Stimulated activated naive CD8-positive, alpha-beta T cell treated with anti-CD3 and anti-CD28 coated beads, Interleukin-15, Interleukin-2, amounts not matched to agents 100 U/mL and 50 U/mL, for 24 hours (primary cell): ENCODE measurements around the gene POLR2H.
A peak's percentile ranks its signal among the peaks of the same experiment; 100 is the strongest.

Experiments
- ATAC-seq: fragments of 150-1000 bp; cut with Tn5 transposase; one replicate; pipeline ENCODE4 v1.10.0; 2021
- DNase-seq: peaks from one replicate; pipeline ENCODE4 v3.0.0; 2021

The POLR2H gene

DNA sequence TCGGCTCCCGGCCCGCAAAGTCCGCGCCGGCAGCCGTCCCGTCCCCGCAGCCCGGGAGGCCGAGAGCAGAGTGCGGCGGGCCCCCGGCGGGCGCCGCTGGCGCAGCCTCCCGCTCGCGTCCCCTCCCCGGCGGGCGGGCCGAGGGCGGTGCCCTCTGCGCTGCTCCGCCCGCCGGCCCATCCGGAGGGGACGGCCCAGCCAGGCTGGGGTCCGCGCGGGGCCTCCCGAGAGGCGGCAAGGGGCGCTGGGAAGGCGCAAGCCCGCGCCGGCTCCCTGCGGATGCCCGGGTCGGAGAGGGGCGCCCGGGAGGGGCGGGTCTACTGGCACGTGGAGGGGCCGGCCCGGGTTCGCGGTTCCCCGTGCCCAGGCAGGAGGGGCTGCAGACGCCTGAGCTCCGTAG lies at the start of gene POLR2H, which contains the start of gene CLCN2:
TSS of gene POLR2H (plus strand) at position 179 of the 400 bp plus-strand sequence. CDS start 1,783 bp downstream, outside the sequence.
TSS of gene CLCN2 (minus strand) at position 74 of the 400 bp plus-strand sequence. CDS start 126 bp downstream, outside the sequence.
- ATAC-seq, result peak; percentile 40
- DNase-seq, result peak; percentile 68

DNA sequence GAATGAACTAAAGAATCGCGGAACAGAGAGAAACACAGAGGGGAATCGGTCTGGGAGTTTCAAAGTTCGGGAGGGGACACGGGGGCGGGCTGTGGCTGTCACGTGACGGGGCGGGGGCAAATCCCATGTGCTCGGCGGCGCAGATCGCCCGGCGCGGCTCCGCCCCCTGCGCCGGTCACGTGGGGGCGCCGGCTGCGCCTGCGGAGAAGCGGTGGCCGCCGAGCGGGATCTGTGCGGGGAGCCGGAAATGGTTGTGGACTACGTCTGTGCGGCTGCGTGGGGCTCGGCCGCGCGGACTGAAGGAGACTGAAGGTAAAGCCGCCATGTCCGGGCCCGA lies 47.2 kb upstream of the POLR2H start, which contains the start of gene EIF4G1:
TSS of gene EIF4G1 (plus strand) at position 244 of the 337 bp plus-strand sequence. CDS start 1,191 bp downstream, outside the sequence.
- peak; percentile 95 for DNase-seq
- peak; percentile 89 for ATAC-seq

DNA sequence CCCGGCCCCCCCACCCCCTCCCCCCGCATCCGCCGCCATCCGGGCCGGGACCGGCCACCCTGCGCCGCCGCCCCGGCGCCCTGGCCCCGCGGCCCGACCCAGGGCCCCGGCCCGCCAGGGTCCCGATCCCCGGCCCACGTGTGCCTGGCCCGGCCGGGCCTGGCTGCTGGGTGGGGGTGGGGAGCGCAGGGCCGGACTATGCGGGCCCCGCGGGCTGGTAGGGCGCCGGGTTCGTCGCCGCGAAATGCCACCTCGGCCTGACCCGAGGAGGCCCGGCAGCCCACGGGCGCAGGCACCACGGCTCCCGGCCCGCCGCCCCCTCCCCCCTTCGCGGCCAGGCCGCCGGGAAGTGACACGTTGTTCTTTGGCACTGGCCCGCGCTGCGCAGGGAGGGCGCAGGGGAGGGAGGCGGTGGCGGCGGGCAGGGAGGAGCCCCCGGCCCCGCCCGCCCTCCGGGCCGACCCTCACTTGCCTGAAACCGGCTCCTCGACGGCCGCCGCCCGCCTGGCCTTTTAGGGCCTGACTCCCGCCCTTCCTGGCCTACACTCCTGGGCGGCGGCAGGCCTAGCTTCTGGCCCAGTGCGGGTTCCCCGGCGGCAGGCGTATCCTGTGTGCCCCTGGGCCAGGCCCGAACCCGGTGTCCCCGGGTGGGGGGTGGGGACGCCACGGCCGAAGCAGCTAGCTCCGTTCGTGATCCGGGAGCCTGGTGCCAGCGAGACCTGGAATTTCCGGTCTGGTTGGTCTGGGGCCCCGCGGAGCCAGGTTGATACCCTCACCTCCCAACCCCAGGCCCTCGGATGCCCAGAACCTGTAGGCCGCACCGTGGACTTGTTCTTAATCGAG lies 46.6 kb upstream of the POLR2H start:
- peak; percentile 62 for DNase-seq
- ATAC-seq, result peak; percentile 43

DNA sequence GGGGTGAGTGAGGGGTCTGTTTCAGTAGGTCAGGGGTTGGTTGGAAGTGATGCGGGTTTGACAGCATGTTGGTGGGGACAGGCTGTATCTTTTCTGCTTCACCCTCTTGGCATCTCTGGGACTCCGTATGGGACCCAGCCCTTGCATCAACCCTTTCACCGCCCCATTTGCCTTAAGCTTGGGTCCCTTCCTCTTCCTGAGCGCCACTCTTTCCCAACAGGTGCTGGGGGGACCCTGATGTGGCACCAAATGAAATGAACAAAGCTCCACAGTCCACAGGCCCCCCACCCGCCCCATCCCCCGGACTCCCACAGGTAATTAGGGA lies 46.0 kb upstream of the POLR2H start:
- no peak for ATAC-seq
- no peak for DNase-seq

DNA sequence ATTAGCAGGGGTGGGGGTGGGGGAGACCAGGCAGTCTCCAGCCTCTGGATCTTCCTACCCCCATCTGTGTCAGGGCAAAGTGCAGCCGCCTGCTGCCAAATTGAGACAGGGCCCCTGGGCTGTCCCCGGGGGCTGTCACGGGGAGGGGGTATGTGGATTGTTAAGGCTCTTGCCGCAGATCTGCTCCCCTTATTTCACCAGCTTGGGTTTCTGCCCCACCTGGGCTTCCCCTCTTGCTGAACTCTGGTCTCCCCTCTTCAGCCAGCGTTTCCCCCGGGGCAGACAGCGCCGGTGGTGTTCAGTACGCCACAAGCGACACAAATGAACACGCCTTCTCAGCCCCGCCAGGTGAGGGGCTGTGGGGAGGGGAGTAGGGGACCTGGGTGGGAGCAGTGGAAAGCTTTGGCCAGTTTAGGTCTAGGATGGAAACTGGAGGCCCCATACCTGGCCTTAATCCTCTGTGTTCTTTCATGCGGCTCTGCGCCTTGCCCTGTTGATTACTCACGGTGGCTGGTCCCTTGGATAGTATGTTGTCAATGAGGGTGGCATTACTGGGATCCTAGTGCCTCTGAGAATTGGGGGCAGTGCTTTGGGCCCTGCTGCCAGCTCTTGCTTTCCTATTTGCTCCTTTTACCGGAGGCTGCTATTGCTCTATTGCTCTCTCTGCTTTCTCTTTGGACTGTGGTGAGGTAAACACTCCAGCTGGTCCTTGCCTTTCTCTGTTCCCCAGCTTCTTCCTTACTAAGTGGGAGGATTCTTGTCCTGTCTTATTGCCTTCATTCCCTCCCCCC lies 45.4 kb upstream of the POLR2H start:
- DNase-seq, result no peak

DNA sequence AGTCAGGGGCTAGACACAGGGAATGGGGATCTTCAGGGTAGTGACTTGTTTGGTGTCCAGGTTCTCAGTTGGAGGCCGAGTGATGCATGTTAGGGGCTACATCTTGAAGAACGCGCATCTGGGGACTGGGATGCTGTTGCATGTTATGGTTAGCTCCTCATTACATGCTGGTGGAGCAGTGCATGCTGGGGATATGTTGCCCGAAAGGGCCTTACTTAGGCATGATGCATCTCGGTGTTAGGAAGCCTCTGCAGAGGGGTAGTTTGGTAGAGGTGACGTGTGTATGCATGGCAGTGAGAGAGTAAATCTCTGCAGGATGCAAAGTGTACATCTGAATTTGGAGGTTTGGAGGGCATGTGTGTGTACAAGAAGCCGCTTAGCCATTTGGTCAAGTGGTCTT lies 44.7 kb upstream of the POLR2H start:
- ATAC-seq (no peak), DNase-seq (no peak)

More for the DNA sequence above, 45.4 kb upstream of the POLR2H start:
- no peak for ATAC-seq

DNA sequence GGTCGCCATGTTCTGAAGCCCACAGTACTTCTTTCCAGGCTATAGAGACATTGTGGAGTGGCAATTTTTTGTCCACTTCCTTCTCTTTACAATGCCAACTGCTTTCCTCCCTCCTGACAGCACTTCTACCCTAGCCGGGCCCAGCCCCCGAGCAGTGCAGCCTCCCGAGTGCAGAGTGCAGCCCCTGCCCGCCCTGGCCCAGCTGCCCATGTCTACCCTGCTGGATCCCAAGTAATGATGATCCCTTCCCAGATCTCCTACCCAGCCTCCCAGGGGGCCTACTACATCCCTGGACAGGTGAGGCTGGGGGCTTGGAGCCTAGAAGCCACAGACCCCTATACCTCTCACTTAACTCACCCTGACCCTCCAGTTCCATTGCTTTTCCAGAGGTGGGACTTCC lies 44.3 kb upstream of the POLR2H start:
- DNase-seq (no peak), ATAC-seq (no peak)

DNA sequence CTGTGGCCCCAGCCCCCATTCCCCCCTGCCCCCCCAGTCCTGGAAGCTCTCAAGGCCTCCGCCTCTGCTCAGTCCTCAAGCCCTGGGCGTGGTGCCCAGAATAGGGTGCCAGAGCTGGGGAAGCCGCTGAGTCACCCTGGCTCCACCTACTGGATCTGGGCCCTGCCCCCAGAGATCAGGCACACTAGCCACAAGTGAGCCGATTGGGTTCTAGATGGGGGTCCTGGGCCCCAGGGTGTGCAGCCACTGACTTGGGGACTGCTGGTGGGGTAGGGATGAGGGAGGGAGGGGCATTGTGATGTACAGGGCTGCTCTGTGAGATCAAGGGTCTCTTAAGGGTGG lies 41.4 kb upstream of the POLR2H start:
- ATAC-seq (peak; percentile 78), DNase-seq (peak; percentile 62)

DNA sequence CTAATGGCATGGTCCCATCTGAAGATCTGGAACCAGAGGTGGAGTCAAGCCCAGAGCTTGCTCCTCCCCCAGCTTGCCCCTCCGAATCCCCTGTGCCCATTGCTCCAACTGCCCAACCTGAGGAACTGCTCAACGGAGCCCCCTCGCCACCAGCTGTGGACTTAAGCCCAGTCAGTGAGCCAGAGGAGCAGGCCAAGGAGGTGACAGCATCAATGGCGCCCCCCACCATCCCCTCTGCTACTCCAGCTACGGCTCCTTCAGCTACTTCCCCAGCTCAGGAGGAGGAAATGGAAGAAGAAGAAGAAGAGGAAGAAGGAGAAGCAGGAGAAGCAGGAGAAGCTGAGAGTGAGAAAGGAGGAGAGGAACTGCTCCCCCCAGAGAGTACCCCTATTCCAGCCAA lies 39.8 kb upstream of the POLR2H start:
- ATAC-seq (no peak), DNase-seq (no peak)

DNA sequence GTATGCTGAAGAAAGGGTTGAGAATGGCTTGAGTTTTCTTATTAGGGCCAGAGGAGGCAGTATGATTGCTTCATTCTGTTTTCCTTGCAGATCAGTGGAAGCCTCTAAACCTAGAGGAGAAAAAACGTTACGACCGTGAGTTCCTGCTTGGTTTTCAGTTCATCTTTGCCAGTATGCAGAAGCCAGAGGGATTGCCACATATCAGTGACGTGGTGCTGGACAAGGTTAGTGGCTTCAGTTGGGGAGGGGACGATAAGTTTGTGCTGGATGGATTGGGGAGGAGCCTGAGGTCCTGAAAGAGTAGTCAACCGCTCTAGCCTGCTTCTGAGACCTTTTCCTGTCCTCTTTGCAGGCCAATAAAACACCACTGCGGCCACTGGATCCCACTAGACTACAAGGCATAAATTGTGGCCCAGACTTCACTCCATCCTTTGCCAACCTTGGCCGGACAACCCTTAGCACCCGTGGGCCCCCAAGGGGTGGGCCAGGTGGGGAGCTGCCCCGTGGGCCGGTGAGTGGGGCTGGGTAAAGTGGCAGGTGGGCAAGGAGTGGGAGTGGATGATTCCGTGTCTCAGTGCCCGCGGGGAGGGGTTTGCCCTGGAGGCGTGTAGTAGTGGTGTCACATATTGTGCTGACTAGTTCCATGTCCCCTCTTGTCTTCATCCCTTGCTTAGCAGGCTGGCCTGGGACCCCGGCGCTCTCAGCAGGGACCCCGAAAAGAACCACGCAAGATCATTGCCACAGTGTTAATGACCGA lies 38.6 kb upstream of the POLR2H start:
- ATAC-seq, result no peak
- DNase-seq, result no peak

DNA sequence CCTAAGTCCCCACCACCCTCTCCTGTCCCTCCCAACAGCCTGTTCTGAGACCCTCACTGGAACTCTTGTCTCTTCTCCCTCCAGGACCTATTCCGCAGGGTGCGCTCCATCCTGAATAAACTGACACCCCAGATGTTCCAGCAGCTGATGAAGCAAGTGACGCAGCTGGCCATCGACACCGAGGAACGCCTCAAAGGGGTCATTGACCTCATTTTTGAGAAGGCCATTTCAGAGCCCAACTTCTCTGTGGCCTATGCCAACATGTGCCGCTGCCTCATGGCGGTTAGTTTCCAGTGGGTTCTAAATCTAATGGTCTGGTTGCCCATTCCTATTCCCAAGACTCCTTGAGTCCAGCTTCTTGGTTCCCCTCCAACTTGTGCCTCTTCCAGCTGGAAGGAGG lies 37.8 kb upstream of the POLR2H start:
- no peak for DNase-seq

DNA sequence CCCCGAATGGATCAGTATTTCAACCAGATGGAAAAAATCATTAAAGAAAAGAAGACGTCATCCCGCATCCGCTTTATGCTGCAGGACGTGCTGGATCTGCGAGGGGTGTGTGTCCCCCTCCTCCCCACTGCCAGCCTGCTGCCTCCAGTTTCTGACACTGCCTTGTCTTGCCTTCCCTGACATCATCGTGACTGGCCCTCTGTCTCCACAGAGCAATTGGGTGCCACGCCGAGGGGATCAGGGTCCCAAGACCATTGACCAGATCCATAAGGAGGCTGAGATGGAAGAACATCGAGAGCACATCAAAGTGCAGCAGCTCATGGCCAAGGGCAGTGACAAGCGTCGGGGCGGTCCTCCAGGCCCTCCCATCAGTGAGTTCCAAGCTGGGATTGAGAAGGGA lies 36.2 kb upstream of the POLR2H start:
- no peak for DNase-seq
- no peak for ATAC-seq

More for the DNA sequence above, 37.8 kb upstream of the POLR2H start:
- no peak for ATAC-seq

DNA sequence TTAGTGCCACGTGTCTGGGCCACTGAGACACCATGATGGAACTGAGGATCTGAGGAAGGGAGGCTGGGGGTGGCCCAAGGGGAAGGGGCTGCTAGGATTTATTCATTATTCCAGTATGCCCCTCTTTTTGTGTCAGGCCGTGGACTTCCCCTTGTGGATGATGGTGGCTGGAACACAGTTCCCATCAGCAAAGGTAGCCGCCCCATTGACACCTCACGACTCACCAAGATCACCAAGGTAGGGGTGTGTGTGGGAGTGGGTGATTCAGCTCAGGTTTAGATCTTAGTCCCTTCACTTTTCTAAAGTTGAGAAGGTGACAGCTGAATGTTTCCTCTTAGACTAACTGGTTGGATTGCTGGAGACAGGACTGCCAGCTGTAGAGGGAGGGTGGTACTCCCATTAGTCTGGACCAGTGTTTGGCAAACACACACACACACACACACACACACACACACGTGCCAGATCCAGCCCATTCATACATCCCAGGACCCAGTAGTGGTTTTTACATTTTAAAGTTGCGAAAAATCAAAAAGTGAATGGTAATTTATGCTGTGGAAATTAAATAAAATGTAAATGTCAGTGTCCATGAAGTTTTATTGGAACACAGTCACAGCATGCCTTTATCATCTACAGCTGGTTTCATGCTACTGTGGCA lies 35.7 kb upstream of the POLR2H start:
- DNase-seq (no peak), ATAC-seq (peak; percentile 82)

DNA sequence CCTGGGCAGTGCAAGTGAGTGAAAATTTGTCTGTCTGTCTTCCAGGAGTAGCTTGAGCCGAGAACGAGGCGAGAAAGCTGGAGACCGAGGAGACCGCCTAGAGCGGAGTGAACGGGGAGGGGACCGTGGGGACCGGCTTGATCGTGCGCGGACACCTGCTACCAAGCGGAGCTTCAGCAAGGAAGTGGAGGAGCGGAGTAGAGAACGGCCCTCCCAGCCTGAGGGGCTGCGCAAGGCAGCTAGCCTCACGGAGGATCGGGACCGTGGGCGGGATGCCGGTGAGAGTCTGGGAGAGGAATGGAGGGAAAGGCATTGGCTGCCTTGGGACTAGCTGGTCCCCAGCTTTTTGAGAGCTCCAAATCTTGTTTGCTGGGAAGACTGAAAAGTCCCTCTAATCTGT lies 34.3 kb upstream of the POLR2H start:
- no peak for DNase-seq

DNA sequence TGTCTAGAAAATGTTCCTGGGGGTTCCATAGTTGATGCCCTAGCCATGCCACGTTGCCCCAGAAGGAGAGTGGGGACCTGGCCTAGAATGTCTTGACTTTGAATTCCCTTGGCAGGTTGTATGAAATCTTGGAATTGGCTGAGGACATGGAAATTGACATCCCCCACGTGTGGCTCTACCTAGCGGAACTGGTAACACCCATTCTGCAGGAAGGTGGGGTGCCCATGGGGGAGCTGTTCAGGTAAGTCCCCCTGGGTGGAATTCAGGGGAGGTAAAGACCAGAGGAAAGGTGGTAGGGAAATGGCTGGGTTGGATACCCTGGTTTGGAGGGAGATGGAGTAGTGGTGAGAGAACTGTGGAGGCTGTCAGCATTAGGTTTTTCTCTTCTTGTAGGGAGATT lies 33.0 kb upstream of the POLR2H start:
- DNase-seq, result no peak
- ATAC-seq, result no peak

More for the DNA sequence above, 34.3 kb upstream of the POLR2H start:
- ATAC-seq, result no peak

DNA sequence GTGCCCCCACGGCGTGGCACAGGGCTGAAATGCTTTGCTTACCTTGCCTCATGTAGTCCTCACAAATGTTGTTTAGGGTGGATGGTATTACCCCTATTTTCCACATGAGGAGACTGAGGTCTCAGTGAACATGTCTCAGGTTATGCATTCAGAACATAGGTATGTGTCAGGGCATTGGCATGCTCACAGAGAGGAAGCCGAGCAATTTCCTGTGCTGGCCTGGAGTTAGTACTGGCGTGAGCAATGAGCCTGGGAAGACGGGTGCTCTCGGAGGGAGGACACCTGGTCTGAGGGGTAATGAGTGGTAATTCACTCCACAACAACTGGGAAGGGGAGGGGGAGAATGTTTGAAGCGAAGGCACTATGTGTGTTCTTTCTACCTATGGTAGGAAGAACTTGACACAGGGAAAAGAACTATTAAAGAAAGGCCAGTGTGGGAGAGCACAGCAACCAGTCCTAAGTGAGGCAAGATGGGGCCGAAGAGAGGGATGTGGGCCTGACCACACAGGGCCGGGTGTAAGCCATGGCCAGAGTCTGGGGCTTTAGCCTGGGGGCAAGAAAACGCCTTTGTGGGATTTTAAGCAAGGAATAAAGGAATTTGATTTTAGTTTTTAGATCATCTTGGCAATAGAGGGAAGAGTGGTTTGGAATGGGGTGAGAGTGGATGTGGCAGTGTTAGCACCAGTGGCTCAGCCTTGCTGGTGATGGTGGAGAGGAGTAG lies 29.0 kb upstream of the POLR2H start:
- ATAC-seq (no peak), DNase-seq (no peak)

DNA sequence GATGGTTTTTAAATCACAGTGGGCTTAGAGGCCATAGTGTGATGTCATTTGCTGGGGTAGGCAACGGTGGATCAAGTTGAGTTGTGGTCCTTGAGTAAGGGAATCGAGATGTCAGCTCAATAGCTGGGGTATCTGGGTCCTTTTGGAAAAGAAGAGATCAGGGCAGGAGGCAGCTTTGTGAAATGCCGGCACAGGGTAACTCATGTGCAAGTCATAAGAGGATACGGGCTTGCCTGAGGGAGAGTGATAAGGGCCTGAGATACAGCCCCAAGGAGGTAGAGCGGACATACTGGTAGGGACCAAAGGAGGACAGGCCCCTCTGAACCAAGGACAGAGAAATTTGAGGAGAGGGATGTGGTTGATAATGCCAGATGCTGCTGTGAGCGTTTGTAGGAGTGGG lies 28.3 kb upstream of the POLR2H start:
- ATAC-seq, result no peak

DNA sequence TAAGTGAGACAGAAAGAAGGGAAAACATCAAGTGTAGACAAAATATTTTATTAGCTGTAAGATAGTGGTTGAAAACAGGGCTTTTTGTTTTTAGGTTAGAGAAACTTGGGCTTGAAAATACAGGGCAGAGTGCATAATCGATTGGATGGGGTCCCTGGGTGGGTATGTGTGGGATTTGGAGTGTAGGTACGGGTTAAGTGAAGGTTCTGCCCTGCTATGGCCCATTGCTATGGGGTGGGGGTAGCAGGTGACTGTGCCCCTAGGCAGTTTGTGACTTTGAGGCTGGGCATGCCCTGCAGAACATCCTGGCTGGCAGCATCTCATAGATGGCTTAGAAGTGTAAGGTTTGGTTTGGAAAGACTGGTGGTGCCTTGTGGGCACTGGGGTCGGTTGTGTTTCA lies 27.8 kb upstream of the POLR2H start:
- DNase-seq (no peak), ATAC-seq (no peak)

More for the DNA sequence above, 28.3 kb upstream of the POLR2H start:
- DNase-seq, result no peak

DNA sequence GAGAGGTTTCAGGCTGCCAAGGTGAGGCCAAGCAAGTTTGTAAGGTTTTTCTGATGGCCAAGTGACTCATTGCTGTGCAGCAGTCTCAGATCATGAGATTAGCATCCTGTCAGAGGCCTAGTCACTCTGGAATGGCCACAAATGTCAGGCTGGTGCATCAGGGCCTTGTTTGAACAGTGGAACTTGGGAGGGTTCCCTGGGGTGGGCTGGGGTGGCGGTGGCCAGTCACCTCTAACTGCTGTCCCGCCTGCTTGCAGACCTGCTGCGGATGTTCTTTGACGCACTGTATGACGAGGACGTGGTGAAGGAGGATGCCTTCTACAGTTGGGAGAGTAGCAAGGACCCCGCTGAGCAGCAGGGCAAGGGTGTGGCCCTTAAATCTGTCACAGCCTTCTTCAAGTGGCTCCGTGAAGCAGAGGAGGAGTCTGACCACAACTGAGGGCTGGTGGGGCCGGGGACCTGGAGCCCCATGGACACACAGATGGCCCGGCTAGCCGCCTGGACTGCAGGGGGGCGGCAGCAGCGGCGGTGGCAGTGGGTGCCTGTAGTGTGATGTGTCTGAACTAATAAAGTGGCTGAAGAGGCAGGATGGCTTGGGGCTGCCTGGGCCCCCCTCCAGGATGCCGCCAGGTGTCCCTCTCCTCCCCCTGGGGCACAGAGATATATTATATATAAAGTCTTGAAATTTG lies 26.9 kb upstream of the POLR2H start:
- DNase-seq, result peak; percentile 65
- ATAC-seq, result peak; percentile 83

DNA sequence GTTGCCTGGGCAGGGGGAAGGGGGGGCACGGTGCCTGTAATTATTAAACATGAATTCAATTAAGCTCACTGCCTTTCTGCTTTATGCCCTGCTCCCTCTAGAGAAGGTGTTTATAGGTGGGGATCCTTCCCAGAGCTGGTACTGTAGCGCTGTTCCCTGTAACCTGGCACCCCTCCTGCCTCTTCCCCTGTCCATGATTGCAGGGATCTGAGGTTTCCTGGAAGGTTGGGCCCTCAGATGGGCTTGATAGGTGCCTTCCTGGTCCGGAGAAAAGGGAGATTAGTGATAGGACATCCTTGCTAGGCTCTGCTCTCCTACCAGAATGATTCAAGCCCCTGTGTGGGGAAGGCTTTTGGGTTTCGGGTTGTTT lies 26.2 kb upstream of the POLR2H start:
- no peak for DNase-seq
- ATAC-seq, result no peak
